HG03159 (cell line): ENCODE measurements around the gene TNFRSF21.
"Not testable (repeated sequence)": the region's sequence is repeated elsewhere in the genome, so short reads cannot be mapped to it uniquely, and the experiment has no call there.

ENCODE experiments used
- ATAC-seq: cut with Tn5 transposase; IDR thresholded peaks from one replicate; pipeline ENCODE4 v1.9.1; 2021; ENCODE audit warnings: mild to moderate bottlenecking, moderate library complexity; ENCODE audit not compliant: unreplicated experiment

Gene TNFRSF21, protein sequence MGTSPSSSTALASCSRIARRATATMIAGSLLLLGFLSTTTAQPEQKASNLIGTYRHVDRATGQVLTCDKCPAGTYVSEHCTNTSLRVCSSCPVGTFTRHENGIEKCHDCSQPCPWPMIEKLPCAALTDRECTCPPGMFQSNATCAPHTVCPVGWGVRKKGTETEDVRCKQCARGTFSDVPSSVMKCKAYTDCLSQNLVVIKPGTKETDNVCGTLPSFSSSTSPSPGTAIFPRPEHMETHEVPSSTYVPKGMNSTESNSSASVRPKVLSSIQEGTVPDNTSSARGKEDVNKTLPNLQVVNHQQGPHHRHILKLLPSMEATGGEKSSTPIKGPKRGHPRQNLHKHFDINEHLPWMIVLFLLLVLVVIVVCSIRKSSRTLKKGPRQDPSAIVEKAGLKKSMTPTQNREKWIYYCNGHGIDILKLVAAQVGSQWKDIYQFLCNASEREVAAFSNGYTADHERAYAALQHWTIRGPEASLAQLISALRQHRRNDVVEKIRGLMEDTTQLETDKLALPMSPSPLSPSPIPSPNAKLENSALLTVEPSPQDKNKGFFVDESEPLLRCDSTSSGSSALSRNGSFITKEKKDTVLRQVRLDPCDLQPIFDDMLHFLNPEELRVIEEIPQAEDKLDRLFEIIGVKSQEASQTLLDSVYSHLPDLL

DNA sequence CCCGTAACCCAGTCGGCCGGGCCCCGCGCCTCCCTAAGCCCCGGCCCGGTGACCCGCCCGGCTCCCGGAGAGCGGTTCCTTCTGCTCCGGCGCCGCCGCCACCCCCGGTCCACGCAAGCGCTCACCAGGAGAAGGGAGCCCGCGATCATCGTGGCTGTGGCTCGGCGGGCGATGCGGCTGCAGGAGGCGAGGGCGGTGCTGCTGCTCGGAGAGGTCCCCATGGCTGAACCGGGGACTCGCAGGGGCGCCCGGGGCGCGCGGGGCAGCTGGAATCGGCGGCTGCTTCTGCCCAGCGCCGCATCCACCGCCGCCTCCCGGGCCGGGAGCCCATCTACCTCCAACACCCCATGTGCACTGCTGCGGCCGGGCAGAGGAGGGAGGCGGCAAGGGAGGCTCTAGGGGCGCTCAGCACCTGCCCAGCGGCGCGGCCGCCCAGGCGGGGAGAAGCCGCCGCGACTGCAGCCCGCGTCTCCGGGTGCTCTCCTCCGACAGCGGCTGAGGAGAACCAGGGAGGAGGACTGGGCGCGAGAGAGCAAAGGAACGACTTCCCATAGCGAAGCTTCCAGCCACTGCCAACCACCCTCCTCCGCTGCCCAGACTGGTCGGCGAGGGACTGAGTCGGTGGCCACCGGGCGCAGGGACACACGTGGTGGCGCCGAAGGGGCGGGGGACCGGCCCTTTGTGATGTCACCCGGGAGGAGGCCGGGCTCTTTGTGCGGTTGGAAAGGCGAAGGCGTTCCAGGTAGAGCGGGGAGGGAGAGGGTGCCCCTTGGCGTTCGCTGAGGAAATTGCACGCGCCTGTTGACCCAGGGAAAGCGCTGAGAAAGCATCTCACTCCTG, at the start of gene TNFRSF21:
TSS of gene TNFRSF21 (minus strand) at position 615 of the 840 bp plus-strand sequence. CDS start at position 221, 394 bp downstream.
- peak; percentile 99 for ATAC-seq

DNA sequence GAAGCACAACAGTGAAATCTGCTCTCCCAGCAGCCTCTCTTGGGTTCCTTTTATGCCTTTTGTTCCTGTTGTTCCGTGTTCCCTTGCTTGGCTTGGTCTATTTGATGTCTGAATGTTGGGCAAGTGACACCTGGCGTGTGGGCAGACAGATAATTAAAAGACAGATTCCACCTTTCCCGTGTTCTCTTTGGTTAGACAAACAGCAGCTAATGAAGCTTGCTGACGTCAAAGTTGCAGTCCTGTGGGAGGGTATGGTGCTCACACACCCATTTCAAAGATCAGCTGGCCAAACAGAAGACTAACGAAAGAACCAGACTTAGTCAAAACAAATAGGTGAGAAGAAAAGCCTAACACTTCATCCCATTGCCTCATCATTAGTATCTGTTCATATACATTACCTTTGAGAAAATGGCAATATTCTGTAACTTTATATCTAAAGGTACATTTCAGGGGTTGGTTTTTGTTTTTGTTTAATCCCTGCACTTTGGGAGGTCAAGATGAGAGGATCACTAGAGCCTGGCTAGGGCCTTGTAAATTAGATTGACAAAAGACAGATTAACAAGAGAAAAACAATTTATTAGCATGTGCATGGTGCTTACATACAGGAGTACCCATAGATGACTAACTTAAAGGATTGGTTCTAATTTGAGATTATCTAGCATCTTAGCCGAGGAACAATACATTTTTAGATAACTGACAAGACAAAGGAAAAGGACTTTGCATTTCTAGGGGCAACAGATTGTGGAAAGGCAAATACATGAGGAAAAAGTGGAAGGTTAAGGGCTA, 48.9 kb upstream of the TNFRSF21 start:
- peak; percentile 40 for ATAC-seq

DNA sequence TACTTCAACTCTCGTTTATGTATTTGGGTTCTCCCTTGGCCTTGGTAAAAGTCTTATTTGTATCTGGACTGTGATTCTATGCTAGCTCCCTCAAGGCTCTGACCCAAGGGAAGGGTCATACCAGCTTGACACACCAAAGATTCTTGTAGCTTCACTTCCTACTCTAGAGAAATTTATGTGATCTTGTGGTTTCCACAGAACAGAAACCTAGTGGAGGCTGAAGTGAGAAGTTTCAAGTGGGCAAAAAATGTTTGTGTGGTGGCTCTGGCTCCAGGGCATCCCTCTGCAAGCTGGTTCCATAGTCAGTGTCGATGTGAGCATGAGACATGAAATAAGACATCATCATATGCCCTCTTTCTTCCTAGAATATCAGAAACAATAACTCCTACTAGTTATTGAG, 48.1 kb upstream of the TNFRSF21 start:
- ATAC-seq, result peak; percentile 71

DNA sequence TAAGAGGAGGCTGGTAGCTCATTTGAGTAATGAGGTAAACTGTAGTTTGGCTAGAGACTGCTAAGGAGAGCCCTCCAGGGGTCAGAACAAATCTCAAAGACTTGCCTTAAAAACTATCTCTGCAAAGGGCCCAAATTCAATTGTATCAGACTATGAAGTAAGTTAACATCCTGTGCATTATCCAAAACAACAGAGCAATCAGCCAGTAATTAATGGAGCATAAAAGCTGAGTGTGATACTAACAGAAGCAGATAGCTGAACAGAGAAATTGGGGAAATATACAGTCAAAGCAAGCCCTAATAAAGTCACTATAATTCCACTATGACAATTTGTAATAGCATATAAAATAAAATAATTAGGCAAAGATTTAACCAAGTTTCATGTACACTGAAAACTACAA, 45.8 kb upstream of the TNFRSF21 start:
- ATAC-seq, result no peak

DNA sequence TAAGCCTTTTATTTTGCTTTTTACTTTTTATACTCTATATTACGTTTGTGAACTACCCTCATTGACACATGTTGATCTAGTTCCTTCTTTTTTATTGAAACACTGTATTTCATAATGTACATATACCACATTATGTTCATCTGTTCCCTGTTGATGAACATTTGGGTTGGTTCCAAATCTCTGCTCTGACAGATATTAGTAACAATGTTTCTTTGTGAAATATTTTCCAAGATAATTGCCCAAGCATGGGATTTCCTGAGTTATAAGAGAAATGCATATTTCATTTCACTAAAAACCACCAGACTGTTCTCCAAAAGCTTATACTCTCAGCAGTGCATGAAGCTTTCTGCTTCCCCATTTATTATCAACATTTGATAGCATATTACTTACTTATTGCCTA, 44.2 kb upstream of the TNFRSF21 start:
- ATAC-seq, result no peak

DNA sequence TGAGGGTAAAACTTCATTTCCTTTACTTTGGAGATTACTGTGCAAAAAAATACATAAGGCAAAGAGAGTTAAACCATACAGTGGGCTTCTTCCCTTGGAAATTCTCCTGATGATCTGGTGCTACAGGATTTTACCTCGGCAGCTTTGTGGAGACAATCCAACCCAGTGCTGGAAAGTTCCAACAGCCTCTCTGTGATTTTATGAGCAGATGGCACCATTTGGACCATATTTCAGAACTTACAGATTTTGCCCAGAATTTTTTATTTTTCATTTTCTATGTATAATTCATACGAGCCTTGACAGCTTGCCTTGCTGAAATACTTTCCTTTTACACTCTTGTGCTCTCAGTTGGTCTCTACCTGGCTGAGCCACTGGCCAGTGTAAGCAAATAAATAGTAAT, 43.3 kb upstream of the TNFRSF21 start:
- ATAC-seq, result no peak

DNA sequence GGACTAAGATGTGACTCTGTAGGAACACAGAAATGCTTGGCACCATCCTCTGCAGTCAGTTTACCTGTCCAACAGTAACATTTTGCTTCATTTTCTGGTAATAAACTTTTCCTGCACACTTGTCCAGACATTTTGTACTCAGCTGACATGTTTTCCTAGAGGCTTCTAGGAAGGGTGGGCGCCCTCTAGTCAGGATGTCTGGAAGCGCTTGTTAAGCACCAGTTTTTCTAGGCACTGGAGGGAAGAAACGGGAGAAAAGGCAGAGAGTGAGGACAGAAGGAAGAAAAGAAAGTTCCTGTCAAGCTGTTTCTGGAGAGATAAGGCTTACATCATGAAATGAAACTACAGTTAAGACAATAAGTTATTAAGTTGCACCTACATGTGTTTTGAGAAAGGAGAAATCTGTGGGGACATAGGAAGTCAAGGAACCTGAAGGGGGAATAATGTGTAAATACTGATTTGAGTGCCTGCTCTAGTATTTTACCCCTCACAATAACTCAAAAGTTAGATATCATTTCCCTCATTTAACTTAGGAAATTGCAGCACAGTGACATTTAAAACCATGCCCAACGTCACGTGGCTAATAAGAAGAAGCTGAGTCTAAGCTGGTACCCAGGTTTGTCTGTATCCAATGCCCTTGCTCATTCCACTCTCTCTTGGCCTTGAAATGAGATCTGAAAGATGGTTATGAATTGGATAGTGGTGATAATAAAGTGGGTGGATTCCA, 42.7 kb upstream of the TNFRSF21 start:
- ATAC-seq, result no peak

DNA sequence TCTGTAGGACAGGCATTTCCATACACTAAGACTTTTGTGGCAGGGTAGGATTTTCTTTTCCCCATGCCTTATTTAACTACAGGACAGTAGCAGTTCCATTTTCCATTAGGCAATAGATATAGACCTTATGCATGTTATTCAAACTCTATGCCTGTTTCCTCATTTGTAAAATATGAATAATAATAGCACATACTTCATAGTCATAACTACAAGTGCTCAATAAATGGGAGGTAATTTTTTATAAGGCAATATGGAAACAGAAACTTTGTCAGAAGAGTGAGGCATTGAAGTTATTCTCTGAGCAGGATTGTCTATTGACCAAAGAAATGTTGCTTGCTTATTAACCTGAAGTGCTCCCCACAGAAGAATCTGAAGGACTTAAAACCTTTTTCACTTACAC, 41.9 kb upstream of the TNFRSF21 start:
- ATAC-seq, result no peak

DNA sequence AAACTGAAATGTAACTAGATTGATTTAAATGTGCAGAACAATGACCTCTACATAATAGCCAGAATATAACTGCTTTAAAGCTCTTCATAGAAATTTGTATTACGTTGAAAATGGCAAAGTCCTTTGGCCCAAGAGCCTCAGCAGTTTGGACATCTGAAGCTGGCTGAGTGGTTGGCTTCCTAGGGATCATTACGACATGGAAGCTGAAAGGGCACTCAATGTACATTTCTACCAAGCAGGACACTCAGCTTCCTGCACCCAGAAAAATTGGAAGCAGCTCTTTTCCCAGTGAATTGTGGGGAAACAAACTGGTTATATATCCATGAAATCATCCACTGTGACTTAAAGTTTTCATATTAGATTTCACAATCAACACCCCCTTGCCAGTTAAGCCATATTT, 40.2 kb upstream of the TNFRSF21 start:
- no peak for ATAC-seq

DNA sequence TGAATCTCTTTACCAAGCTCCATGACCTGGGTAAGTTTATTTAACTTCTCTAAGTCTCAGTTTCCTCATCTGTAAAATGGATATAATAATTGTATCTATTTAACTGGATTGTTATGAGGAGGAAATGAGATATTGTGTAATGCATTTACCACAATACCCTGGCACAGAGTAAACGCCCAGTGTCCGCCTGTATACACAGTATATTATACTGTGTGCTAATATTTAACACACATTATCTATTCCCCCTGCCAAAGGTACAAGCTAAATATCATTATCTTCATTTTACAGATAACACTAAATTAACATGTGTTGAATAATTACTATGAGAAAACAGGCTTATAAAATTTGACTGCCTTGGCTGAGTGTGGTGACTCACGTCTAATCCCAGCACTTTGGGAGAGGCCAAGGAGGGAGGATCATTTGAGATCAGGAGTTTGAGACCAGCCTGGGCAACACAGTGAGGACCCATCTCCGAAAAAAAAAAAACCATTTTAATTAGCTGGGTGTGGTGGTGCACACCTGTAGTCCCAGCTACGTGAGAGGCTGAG, 38.7 kb upstream of the TNFRSF21 start:
- ATAC-seq, result no peak

DNA sequence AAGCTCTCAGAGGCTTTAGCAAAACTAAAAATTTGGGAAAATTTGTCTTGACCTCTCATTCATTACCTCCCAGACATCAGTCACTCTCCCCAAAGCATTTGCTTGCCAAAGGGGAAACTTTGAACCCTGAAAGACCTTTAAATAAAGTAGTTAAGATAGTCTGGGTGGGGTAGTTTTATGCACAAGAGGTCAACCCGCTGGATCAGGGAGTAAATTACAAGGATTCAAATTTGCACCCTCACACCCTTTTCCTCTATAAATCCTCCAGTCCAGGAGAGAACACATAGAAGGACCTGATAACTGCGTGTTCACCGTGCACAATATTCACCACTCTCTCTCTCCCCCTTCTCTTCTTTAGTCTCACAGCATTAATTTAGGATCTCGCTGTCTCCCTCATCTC, 36.1 kb upstream of the TNFRSF21 start:
- ATAC-seq, result no peak

DNA sequence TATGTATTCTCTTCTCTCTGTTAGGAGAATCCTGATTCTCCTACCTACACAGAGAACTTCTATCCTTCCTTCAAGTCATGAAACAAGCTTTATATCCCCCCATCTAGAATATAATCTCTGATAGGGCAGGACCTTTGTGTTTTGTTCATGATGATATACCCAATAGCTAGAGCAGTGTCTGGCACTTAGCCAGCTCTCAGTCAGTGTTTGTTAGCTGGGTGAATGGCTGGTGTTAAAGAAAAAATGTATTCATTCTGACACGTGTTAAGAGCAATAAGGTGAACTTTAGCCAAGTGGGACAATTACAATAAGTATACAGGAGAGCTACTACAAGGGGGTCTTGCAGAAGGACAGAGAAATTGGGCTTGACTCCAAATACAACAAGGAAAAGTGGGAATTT, 34.3 kb upstream of the TNFRSF21 start:
- ATAC-seq, result no peak

DNA sequence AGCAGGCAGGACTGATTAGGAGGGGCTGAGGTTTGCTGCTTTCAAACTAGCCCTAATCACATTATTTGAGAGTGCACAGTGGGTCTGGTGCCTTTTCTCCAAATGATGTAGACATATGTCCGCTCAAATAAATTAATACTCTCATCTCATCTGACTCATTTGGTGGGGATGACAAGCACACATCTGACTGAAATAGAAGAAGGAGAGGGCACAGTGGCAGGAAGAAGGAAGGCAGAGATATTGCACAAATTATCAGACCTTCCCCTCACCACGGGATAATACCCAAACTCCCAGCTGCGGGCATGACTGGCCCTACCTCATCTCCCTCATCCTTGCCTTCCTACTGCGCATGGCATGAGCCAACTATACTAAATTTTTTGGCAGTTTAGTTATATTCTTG, 33.9 kb upstream of the TNFRSF21 start:
- no peak for ATAC-seq

DNA sequence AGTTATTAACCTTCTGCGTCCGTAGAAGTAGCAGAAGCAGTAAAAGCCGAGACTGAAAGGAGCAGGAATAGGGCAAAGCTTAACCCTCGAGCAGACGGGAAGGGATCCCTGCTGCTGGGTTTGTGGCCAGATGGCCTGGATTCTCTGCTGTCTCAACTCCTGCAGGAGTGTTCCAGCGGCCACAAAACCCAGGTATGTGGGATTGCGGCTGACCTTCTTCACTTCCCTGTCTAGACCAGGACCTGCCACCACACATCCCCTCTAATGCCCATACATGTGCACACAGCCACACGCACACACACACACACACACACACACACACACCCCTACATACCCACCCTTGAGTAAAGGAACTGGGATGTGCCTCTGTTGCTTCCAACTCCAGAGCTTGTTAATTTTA, 33.1 kb upstream of the TNFRSF21 start:
- no peak for ATAC-seq

DNA sequence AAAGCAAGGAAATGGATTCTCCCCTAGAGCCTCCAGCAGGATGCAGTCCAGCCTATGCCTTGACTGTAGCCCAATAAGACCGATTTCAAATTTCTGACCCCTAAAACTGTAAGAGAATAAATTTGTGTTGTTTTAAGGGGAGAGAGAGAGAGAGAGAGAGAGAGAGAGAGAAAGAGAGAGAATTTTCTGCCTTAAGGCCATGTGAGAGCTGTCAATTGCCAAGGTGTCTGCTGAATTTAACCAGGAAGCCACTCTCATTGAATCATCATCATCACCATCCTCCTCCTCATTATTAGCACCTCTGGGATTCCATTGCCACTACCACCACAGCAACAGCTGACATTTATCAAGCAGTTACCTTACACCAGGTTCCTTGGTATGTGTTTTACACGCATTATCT, 27.8 kb upstream of the TNFRSF21 start:
- ATAC-seq, result no peak

DNA sequence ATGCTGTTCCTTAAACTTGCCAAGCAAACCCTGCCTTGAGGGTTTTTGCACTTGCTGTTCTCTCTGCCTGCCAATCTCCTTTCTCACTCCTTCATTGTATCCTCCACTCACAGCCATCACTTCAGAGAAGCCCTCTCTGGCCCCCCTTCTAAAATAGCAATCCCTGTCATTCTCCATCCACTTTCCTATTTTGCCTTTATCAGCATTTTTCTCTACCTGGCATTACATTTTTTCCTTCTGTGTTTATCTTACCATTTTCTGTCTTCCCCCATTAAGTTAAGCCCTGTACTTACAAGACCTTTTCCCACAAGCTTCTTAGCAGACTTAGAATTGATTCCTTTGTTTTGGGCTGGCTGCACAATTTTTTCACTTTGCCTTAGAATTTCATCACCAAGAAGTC, 26.6 kb upstream of the TNFRSF21 start:
- no peak for ATAC-seq

DNA sequence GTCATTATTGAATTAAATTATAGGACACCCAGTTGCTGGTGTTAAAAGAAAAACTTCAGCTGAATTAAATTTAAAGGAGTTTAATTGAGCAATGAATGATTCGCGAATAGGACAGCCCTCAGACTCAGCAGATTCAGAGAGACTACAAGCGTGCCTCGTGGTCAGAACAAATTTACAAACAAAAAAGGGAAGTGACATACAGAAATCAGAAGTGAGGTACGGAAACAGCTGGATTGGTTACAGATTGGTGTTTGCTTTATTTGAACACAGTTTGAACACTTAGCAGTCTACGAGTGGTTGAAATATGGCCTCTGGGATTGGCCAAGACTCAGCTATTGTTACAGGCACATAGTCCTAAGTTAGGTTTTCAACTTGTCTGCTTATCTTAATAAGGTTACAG, 25.8 kb upstream of the TNFRSF21 start:
- ATAC-seq, result peak; percentile 97

DNA sequence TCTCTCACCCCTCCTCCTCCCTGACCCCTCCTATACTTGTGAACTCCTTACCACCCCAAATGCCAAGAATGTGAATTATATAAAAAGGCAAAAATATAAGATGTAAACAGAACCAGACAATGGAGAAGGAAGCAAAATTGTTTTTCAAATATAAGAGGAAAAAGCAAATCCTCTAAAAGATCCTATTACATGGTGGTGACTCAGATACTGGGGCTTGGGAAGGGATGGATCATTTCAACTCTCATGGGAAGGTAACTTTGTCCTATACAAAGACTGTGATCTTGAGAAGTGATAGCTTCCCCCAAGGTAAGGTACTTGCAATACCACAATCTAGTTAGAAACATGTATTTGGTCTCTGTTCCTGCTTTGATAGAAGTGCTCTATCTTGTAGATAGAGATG, 24.6 kb upstream of the TNFRSF21 start:
- ATAC-seq, result no peak

DNA sequence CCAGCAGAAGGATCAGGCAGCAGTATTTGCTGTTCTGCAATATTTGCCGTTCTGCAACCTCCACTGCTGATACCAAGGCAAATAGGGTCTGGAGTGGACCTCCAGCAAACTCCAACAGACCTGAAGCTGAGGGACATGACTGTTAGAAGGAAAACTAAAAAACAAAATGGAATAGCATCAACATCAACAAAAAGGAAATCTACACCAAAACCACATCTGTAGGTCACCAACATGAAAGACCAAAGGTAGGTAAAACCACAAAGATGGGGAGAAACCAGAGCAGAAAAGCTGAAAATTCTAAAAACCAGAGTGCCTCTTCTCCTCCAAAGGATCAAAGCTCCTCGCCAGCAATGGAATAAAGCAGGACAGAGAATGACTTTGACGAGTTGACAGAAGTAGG, 18.9 kb upstream of the TNFRSF21 start:
- ATAC-seq, result not testable (repeated sequence)

DNA sequence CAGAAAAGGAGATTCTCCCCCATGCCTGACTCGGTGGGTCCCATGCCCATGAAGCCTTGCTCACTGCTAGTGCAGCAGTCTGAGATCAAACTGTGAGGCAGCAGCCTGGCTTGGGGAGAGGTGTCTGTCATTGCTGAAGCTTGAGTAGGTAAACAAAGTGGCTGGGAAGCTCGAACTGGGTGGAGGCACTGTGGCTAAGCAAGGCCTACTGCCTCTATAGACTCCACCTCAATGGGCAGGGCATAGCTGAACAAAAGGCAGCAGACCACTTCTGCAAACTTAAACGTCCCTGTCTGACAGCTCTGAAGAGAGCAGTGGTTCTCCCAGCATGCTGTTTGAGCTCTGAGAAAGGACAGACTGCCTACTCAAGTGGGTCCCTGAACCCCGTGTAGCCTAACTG, 18.4 kb upstream of the TNFRSF21 start:
- ATAC-seq, result not testable (repeated sequence)
